Astrocyte (in vitro differentiated cells and primary cell): Measurements from ENCODE around the gene CRTC1.

Experiments
- EZH2 ChIP-seq: IDR thresholded peaks from 2 replicates; pipeline ENCODE4 v1.6.1; 2012; ENCODE audit warnings: mild to moderate bottlenecking, low read length, inconsistent platforms; ENCODE audit not compliant: insufficient read depth
- TF ChIP-seq, protein P1 (sequence below): IDR thresholded peaks from 2 replicates; pipeline ENCODE4 v1.5.1; 2011; ENCODE audit warnings: low read depth, mild to moderate bottlenecking, inconsistent platforms, low read length, moderate library complexity; ENCODE audit not compliant: insufficient read depth

DNA sequence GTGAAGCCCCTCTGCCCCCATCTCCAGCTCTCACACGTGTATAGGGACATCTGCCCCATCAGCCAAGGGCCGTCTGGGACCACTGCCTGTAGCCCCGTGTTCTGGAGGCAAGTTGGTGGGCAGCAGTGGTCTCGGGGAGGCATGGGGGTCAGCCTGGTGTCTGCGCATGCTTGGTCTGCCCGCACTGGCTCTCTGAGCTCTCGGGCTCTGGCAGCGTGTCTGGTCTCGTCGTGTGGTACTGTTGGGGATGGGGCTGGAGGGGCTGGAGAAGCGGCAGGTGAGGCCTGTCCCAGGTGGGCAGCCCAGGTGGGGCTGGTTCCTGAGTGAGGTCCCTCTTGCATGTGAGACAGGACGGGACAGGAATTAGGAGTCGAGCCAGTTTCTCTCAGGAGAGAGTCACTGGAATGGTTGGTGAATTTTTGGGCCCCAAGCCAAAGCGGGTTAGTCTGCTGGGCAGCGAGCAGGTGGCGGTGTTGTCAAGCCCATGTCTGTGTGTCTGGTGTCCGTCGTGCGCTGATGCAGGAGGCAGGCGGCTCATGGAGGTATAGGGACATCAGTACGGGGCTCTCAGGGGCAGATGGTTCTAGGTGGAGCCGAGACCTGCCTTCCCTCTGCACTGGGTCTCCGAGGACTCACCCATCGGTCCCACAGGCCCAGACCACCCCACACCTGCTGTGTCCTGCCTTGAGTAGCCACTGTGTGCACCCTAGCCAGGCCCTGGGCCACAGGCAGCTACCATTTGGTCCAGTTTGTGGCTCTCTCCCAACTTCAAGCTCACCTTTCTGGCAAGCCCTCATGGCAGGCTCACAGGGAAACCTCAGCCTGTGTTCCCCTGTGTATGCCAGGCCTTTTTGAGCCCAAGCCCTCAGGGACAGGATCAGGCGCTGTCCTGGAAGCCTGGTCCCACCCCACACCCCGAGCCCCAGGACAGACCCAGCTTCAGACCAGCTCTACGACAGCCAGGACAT lies 89.4 kb downstream of the CRTC1 start:
- no peak for TF ChIP-seq EZH2
- TF ChIP-seq, protein P1, sequence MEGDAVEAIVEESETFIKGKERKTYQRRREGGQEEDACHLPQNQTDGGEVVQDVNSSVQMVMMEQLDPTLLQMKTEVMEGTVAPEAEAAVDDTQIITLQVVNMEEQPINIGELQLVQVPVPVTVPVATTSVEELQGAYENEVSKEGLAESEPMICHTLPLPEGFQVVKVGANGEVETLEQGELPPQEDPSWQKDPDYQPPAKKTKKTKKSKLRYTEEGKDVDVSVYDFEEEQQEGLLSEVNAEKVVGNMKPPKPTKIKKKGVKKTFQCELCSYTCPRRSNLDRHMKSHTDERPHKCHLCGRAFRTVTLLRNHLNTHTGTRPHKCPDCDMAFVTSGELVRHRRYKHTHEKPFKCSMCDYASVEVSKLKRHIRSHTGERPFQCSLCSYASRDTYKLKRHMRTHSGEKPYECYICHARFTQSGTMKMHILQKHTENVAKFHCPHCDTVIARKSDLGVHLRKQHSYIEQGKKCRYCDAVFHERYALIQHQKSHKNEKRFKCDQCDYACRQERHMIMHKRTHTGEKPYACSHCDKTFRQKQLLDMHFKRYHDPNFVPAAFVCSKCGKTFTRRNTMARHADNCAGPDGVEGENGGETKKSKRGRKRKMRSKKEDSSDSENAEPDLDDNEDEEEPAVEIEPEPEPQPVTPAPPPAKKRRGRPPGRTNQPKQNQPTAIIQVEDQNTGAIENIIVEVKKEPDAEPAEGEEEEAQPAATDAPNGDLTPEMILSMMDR: no peak
